OCI-LY3 (cell line): ENCODE data around the gene FYB2.

Experiments used
- CTCF ChIP-seq: fragments of 200-600, 300-600 bp; sonication (generic); IDR thresholded peaks from 2 replicates; pipeline ENCODE4 v1.5.1; 2014; ENCODE audit warnings: antibody characterized with exemption, low read length, low read depth
- EZH2phosphoT487 ChIP-seq: fragments of 200-600 bp; shearing (Covaris generic); IDR thresholded peaks from 2 replicates; pipeline ENCODE4 v1.6.1; 2018; ENCODE audit warnings: antibody characterized with exemption, mixed run types, low read depth

GRCh38 chr1:56780826-56781225 lies 38.4 kb downstream of the FYB2 start:
- TF ChIP-seq CTCF, result no peak
- TF ChIP-seq EZH2phosphoT487, result no peak
